NCI-H345 treated with DMSO at 0.1 percent for 48 hours (cell line): ENCODE data around the gene RCC2.

Source experiments
- DNase-seq: peaks from one replicate; lab custom pipeline; 2025; ENCODE audit not compliant: unreplicated experiment; lab: John Stamatoyannopoulos, UW

Gene RCC2

DNA sequence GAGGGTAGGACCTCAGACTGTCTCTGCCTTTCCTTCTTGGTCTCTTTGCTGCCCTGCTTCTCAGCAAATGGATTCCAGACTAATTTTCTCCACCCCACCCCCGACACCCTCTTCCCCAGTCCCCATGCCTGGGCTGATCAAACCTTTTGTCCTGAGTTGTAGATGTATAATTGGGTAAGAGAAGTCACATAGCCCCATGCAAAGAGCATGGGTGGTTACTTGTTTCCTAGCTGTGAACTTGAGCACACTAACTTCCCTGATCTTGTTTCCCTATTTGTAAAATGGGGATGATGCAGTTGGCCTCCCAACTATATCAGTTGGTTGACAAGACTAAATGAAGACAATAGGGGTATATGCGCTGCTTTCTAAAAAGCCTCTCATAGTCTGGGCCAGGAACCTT lies 58.3 kb downstream of the RCC2 start:
- no peak for DNase-seq

DNA sequence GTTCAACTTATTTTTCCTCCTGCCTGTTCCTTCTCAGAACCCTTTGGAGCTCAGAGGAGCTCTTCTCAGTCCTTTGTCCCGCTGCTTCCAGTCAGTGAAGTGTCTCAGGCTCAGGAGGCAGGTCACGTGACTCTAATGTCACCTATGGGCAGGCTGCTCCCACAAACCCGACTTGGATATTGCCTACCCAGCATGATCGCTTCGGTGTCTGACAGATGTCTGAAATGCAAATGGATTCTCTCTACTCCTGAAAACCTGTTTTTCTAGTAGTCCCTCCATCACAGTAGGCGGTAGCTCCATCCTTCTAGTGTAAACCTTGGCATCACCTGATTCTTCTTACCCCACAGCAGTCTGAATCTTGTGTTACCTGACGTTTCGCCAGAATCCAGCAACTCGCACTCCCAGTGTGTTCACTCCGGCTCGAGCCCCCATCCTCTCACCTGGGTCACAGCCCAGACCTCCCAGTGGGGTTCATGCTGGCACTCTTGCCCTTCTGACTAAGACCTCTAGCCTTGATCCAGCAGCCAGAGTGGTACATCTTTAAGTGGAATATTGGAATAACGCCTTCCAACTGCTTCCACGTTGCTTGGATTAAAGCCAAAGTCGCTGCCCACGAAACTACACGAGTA lies 62.0 kb downstream of the RCC2 start:
- peak; percentile 96 for DNase-seq

DNA sequence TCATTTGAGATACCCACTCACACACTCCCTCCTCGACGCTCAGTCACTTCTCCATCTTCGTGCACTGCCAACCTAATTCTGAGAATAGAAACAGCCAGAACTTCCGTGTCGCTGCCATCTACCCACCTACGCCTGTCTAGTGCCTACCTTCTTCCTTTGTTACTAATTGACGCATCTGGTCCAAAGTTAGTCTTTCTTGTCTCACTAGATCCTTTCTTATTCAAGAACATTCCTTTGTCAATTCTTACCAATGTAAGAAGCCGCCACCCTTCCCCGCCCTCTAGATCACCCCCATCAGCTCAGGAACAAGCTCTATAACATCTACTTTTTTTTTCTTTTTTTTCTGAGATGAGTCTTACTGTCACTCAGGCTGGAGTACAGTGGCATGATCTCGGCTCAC lies 63.8 kb downstream of the RCC2 start:
- DNase-seq: no peak

DNA sequence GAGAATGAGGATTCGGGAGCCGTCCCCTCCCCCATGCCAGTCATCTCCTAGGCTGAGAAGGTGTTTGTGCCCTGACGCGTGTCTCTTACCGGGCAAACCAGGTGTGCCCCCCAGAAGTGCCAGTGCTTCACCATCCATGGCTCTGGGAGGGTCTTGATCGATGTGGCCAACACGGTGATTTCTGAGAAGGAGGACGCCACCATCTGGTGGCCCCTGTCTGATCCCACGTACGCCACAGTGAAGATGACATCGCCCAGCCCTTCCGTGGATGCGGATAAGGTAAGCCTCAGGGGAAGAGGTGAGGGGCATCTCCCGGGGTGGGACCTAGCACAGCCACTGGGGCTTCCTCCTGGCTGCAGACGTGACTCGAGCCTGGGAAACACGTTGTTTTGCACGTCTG lies 66.5 kb downstream of the RCC2 start:
- no peak for DNase-seq

DNA sequence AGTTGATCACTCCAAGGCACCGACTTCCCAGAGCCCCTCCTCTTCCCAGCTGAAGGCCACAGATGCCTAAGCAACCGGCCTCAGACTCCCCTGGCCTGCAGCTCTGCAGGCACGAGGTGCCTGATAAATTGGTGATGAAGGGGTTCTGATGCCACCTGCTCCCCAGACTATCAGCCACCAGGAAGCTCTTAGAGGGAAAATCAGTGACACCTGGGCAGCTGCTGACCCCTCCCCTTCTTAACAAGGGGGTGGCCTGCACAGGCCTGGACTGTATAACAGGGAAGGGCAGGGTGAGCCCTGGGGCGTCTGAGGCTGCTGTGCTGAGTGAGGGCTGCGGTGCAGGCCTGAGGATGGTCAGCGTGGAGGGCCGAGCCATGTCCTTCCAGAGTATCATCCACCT lies 67.6 kb downstream of the RCC2 start, which contains the start of gene PADI6:
TSS of gene PADI6 (plus strand) at position 301 of the 400 bp plus-strand sequence. CDS start at position 351, 50 bp downstream.
- no peak for DNase-seq

DNA sequence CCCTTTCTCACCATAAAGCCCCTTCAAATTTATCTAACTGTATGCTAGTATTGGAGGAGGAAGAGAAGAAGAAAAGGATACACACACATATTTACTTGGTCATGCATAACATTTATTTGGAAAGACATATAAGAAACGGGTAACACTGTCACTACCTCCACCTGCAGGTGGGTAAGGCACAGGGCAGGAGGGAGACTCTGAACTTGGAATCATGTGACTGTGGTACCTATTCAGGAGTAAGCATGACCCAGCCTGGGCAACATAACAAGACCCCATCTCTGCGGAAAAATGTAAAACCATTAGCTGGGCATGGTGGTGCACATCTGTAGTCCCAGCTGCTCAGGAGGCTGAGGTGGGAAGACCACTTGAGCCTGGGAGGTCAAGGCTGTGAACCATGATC lies 68.9 kb downstream of the RCC2 start:
- DNase-seq: no peak

DNA sequence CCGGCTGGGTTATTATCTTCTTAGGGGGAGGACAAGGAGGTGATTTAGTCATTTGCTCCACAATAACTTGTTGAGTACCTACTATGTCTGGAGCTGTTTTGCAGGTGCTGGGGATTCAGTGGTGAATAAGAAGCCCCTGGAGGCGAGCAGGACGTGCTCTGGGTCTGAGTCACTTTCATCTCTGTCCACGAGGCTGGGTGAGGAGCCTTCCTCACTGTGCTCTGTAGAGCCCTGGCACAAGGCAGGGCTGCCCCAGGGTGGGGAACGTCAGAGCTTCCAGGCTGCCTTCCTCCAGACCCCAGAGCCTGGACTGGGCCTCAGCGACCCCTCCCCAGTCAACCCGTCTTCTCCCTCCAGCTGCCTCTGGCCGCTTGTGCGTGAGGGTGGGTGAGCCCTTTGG lies 70.0 kb downstream of the RCC2 start:
- DNase-seq: no peak

DNA sequence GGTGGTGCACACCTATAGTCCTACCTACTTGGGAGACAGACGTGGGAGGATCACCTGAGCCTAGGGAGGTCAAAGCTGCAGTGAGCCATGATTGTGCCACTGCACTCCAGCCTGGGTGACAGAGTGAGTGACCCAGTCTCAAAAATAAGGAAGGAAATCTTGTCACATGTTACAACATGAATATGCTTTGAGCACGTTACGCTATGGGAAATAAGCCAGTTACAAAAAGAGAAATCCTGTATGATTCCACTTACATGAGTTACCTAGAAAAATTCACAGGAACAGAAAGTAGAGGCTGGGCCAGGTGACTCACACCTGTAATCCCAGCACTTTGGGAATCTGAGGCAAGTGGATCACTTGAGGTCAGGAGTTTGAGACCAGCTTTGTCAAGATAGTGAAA lies 74.2 kb downstream of the RCC2 start:
- DNase-seq: no peak

DNA sequence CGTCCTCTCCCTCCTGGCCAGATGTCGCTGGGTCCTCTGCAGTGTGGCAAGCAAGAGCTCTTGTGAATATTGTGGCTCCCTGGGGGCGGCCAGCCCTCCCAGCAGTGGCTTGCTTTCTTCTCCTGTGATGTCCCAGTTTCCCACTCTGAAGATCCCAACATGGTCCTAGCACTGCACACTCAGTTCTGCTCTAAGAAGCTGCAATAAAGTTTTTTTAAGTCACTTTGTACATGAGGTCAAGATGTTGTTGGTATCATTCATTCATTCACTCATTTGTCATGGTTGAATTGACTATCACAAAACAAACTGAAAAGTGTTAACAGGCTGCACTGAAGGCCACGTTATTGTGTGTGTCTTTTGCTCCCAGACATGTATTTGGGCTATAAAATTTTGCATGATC lies 75.7 kb downstream of the RCC2 start:
- no peak for DNase-seq

DNA sequence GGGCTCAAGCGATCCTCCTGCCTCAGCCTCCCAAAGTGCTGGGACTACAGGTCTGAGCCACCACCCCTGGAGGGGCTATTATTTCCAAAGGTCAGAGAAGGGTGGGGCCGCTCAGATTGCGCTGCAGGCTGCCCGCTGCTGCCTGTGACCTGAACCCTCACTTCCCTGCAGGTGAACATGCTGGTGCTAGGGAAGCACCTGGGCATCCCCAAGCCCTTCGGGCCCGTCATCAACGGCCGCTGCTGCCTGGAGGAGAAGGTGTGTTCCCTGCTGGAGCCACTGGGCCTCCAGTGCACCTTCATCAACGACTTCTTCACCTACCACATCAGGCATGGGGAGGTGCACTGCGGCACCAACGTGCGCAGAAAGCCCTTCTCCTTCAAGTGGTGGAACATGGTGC lies 76.1 kb downstream of the RCC2 start:
- no peak for DNase-seq

DNA sequence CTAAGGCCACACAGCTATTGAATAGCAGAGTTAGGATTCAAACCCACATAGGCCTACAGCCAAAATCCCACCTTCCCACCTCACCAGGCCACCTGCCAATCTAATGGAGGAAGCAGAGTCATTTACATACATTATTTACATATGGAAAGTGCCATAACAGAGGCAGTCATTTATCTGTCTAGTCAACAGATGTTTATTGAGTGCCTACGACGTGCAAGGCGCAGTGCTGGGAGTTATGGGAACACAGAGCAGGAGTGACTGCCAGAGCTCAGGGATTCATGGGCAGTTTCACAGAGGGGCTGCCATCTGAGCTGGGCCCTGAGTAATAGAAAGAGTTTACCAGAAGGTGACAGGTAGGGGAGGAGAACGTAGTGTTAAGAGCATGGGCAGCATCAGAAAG lies 77.8 kb downstream of the RCC2 start:
- no peak for DNase-seq

DNA sequence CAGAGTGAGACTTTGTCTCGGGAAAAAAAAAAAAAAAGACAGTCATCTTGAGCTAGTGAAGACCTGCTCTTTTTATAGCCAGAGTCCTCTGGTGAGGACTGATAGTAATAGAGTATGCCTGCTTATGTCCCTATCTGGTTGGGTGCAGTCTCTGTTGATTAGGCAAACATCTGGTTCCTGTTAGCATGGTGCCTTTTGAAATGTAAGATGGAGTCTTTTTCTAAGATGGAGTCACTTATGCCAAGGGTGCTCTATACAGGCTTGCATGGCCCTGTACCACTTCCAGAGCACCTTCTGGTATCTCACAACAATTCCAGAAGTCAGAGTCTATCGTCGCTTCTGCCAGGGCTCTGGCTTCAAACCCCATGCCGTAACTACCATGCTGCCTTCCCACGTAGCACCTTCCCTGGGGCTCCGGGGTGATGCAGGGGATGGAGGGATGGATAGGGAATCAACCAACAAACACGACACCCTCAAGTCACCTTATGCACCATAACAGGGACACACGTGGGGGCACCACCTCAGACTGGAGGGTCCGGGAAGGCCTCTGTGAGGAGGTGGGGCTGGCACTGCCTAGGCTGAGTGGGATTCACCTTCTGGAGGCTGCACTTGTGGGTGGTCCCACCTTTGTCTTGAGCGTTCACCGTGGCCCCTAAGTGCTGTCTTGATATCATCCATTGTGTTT lies 79.1 kb downstream of the RCC2 start:
- DNase-seq: no peak

DNA sequence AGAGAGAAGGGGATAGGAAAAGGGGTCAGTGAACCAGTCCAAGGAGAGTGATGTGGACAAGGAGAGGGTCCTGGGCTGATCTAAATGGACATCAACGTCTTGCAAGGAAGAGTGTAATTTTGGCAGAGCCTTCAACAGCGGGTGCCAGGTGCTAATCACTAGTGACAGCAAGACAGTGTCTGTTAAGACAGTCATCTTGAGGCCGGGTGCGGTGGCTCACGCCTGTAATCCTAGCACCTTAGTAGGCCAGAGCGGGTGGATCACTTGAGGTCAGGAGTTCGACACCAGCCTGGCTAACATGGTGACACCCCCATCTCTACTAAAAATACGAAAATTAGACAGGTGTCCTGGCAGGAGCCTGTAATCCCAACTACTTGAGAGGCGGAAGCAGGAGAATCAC lies 79.7 kb downstream of the RCC2 start:
- no peak for DNase-seq

DNA sequence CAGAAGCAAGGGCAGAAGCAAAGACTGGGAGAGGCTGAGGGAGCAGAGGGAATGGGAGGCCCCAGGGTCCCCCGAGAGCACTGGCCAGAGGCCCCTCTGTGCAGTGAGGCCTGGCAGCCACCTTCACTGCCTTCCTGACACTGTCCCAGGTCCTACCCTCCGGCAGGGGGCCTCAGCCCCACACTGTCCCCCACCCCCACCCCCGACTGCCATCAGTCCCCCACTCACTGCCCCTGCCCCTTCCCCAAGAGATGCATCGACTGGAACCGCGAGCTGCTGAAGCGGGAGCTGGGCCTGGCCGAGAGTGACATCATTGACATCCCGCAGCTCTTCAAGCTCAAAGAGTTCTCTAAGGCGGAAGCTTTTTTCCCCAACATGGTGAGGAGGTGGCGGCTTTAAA lies 80.4 kb downstream of the RCC2 start:
- DNase-seq: no peak

DNA sequence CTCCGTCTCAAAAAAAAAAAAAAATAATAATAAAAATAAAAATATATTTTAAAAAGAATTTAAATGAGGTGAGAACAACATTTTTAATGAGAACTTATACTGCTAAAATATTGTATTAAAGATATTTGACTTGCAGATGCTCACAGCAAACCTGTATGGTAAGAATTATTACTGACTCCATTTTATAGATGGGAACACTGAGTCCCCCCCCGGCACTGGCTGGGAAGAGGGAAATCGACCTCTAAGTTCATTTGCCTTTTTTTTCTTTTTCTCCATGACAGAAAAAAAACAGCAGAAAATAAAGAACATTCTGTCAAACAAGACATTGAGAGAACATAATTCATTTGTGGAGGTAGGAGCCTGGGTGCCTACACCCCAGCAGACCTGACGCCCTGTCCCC lies 80.9 kb downstream of the RCC2 start:
- DNase-seq: no peak
